Prostate gland (tissue), 2 donors: ENCODE results near the gene RAB13.

Experiments
- POLR2AphosphoS5 ChIP-seq: sonication (generic); formaldehyde crosslinking; IDR thresholded peaks from one replicate; pipeline ENCODE4 v1.6.1; 2017; ENCODE audit warnings: antibody characterized with exemption
- TF ChIP-seq, protein P1 (sequence below), 4 experiments: fragments of 200-600 bp in 2 of 4; fragments of 450-650 bp in 2 of 4; sonication (generic) in 2 of 4; IDR thresholded peaks; 1 replicate in 3 of 4; 2 replicates in 1 of 4; pipeline ENCODE4 v1.5.1; 2016 to 2019; ENCODE audit warnings: antibody characterized with exemption in 4 of 4, mild to moderate bottlenecking in 2 of 4, moderate library complexity in 2 of 4

GRCh38 chr1:154014154-154014907, 28.2 kb upstream of the RAB13 start:
- TF ChIP-seq, protein P1, sequence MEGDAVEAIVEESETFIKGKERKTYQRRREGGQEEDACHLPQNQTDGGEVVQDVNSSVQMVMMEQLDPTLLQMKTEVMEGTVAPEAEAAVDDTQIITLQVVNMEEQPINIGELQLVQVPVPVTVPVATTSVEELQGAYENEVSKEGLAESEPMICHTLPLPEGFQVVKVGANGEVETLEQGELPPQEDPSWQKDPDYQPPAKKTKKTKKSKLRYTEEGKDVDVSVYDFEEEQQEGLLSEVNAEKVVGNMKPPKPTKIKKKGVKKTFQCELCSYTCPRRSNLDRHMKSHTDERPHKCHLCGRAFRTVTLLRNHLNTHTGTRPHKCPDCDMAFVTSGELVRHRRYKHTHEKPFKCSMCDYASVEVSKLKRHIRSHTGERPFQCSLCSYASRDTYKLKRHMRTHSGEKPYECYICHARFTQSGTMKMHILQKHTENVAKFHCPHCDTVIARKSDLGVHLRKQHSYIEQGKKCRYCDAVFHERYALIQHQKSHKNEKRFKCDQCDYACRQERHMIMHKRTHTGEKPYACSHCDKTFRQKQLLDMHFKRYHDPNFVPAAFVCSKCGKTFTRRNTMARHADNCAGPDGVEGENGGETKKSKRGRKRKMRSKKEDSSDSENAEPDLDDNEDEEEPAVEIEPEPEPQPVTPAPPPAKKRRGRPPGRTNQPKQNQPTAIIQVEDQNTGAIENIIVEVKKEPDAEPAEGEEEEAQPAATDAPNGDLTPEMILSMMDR (IDR thresholded peaks at IDR 0.05), result no peak
- TF ChIP-seq POLR2AphosphoS5, result no peak
